Stimulated activated CD8-positive, alpha-beta memory T cell treated with anti-CD3 and anti-CD28 coated beads, Interleukin-2, amount 100 ng/mL, for 1 hour (primary cell): ENCODE results near the gene SUN1.

Source experiments
- DNase-seq, 2 donors: peaks; one replicate each; pipeline ENCODE4 v3.0.0-alpha.2; 2020; ENCODE audit warnings: low read depth in 2 of 2

The SUN1 gene

GRCh38 chr7:876077-876971 lies 44.0 kb downstream of the SUN1 start, which contains the start of gene GET4:
Gene GET4, plus strand, starts transcription at chr7:876554. Its CDS starts 92 bp downstream, at chr7:876646.
- DNase-seq: peak; percentile 92 to 94

GRCh38 chr7:876972-877311 lies 44.7 kb downstream of the SUN1 start:
- DNase-seq: no peak

GRCh38 chr7:877312-878232 lies 45.3 kb downstream of the SUN1 start:
- DNase-seq: no peak

GRCh38 chr7:879093-879492 lies 46.8 kb downstream of the SUN1 start:
- DNase-seq: no peak

GRCh38 chr7:879706-880105 lies 47.4 kb downstream of the SUN1 start:
- DNase-seq: no peak

GRCh38 chr7:880450-880849 lies 48.2 kb downstream of the SUN1 start:
- DNase-seq: no peak

GRCh38 chr7:881441-882234 lies 49.4 kb downstream of the SUN1 start:
- no peak for DNase-seq

- no peak for DNase-seq
Observed at GRCh38 chr7:882336-883035, 50.2 kb downstream of the SUN1 start.

GRCh38 chr7:883055-884021 lies 51.1 kb downstream of the SUN1 start:
- DNase-seq: no peak

- no peak for DNase-seq
Observed at GRCh38 chr7:884191-885003, 52.1 kb downstream of the SUN1 start.

- DNase-seq: no peak
Observed at GRCh38 chr7:885261-885892, 53.1 kb downstream of the SUN1 start.

GRCh38 chr7:885893-886625 lies 53.8 kb downstream of the SUN1 start:
- DNase-seq: no peak

GRCh38 chr7:886626-887487 lies 54.6 kb downstream of the SUN1 start:
- DNase-seq: no peak

GRCh38 chr7:887488-887820 lies 55.2 kb downstream of the SUN1 start:
- DNase-seq: no peak

GRCh38 chr7:888081-889024 lies 56.1 kb downstream of the SUN1 start:
- DNase-seq: no peak

GRCh38 chr7:889025-889390 lies 56.7 kb downstream of the SUN1 start:
- DNase-seq: no peak
